HFF-Myc (cell line): ENCODE data around the gene ANO4.

Source experiments
- DNase-seq: peaks from one replicate; pipeline ENCODE4 v3.0.0-alpha.2; 2011; ENCODE audit warnings: low read depth; ENCODE audit errors: extremely low read depth
- H3K4me3 ChIP-seq: replicated peaks from 2 replicates; pipeline ENCODE4 v1.5.1; 2011; ENCODE audit warnings: low read depth, mild to moderate bottlenecking, control low read depth, low read length
- CTCF ChIP-seq: IDR thresholded peaks from 2 replicates; pipeline ENCODE4 v1.5.1; 2012; ENCODE audit warnings: mild to moderate bottlenecking, low read depth, low read length, control low read depth; ENCODE audit errors: missing control alignments

ANO4 gene

GRCh38 chr12:100795174-100795799 is 711 bp downstream of the ANO4 start:
- H3K4me3 ChIP-seq, result no peak overlapping the region
- DNase-seq, result no peak

GRCh38 chr12:100795800-100796179 is 1.2 kb downstream of the ANO4 start:
- H3K4me3 ChIP-seq, result no peak overlapping the region
- no peak for TF ChIP-seq CTCF
- no peak for DNase-seq

More at GRCh38 chr12:100795174-100795799, 711 bp downstream of the ANO4 start:
- no peak for TF ChIP-seq CTCF

- H3K4me3 ChIP-seq, result no peak overlapping the region
- DNase-seq, result no peak
- TF ChIP-seq CTCF, result no peak
These were observed 2.0 kb downstream of the ANO4 start for GRCh38 chr12:100796621-100797020.

GRCh38 chr12:100797246-100797645 is 2.7 kb downstream of the ANO4 start:
- no peak for DNase-seq
- TF ChIP-seq CTCF, result no peak
- no peak overlapping the region for H3K4me3 ChIP-seq

GRCh38 chr12:100797786-100798185 is 3.2 kb downstream of the ANO4 start:
- TF ChIP-seq CTCF, result no peak
- no peak overlapping the region for H3K4me3 ChIP-seq
- no peak for DNase-seq

GRCh38 chr12:100798286-100799160 is 3.9 kb downstream of the ANO4 start:
- H3K4me3 ChIP-seq, result no peak overlapping the region
- DNase-seq, result no peak
- TF ChIP-seq CTCF, result no peak
